Activated CD4-positive, CD25-positive, alpha-beta regulatory T cell treated with anti-CD3 and anti-CD28 coated beads, Interleukin-2, amount 50 U/mL, for 16 hours (primary cell): ENCODE data around the gene CCNDBP1.
"Not testable (repeated sequence)": the region's sequence is repeated elsewhere in the genome, so short reads cannot be mapped to it uniquely, and the experiment has no call there.

Experiments used
- DNase-seq: peaks from one replicate; pipeline ENCODE4 v3.0.0-alpha.2; 2020; ENCODE audit warnings: low read depth, low spot score

Gene CCNDBP1

DNA sequence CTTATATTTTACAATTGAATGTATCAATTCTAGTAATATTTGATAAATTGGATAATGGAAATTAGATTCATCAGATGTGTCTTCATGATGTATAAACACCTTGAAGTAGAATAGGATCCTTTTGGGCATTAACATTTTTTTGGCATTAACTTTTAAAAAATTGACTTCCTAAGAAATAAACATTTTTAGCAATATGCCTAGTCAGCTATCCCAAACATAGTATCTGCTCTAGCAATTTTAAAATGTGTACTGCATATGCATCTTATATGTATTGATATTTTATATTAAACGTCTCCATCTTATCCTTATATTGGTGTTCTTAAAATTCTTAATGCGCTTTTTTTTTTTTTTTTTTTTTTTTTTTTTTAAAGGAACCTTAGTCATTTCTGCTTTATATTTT is 8.5 kb downstream of the CCNDBP1 start:
- no peak for DNase-seq

DNA sequence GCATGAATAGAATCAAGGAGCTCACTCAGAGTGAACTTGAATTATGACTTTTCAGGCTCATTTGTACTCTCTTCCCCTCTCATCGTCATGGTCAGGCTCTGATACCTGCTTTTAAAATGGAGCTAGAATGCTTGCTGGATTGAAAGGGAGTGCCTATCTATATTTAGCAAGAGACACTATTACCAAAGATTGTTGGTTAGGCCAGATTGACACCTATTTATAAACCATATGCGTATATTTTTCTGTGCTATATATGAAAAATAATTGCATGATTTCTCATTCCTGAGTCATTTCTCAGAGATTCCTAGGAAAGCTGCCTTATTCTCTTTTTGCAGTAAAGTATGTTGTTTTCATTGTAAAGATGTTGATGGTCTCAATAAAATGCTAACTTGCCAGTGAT is 9.6 kb downstream of the CCNDBP1 start:
- DNase-seq, result no peak

DNA sequence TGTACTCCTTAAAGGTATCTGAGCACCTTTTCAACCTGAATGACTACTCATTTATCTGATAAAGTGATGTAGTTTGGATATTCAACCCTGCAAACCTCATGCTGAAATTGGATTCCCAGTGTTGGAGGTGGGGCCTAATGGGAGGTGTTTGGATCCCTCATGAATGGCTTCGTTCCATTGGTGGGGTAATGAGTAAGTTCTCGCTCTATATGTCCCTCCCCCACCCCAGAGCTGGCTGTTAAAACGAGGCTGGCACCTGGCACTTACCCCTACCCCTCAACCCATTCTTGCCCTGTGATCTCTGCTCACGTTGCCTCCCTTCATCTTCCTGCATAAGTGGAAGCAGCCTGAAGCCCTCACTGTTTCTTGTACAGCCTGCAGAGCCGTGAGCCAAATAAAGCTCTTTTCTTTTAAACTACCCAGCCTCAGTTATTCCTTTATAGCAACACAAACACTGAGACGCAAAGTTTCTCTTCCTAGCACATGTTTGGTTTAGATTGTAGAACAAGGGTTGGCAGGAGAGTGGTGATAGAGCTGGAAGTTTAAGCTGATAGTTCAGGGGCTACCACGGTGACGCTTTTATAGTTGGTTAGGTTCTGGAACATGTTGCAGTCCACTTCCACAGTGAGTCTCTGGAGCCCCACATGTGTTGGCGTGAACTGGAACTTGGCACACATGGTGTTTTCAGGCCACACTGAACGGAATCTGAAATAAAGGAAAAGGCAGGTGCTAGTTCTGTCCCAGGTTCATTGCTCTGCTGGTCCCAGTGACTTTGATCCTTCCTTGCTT is 11.8 kb downstream of the CCNDBP1 start:
- DNase-seq, result no peak

DNA sequence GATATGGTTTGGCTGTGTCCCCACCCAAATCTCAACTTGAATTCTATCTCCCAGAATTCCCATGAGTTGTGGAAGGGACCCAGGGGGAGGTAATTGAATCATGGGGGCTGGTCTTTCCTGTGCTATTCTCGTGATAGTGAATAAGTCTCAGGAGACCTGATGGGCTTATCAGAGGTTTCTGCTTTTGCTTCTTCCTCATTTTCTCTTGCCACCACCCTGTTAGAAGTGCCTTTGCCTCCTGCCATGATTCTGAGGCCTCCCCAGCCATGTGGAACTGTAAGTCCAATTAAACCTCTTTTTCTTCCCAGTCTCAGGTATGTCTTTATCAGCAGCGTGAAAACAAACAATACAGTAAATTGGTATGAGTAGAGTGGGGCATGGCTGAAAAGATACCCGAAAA is 12.6 kb downstream of the CCNDBP1 start:
- DNase-seq, result not testable (repeated sequence)

DNA sequence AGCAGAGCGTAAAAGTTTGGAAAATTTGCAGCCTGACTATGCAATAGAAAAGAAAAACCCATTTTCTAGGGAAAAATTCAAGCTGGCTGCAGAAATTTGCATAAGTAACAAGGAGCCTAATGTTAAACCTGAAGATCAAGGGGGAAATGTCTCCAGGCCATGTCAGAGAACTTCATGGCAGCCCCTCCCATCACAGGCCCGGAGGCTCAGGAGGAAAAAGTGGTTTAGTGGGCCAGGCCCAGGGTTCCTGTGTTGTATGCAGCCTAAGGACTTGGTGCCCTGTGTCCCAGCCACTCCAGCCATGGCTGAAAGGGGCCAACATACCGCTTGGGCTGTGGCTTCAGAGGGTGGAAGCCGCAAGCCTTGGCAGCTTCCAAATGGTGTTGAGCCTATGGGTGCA is 13.4 kb downstream of the CCNDBP1 start:
- DNase-seq, result not testable (repeated sequence)

DNA sequence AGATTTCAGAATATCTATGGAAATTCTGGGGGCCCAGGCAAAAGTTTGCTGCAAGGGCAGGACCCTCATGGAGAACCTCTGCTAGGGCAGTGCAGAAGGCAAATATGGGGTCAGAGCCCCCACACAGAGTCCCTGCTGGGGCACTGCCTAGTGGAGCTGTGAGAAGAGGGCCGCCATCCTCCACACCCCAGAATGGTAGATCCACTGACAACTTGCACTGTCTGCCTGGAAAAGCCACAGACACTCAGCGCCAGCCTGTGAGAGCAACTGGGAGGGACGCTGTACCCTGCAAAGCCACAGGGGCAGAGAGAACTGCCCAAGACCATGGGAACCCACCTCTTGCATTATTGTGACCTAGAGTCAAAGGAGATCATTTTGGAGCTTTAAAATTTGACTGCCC is 13.8 kb downstream of the CCNDBP1 start:
- DNase-seq, result no peak

DNA sequence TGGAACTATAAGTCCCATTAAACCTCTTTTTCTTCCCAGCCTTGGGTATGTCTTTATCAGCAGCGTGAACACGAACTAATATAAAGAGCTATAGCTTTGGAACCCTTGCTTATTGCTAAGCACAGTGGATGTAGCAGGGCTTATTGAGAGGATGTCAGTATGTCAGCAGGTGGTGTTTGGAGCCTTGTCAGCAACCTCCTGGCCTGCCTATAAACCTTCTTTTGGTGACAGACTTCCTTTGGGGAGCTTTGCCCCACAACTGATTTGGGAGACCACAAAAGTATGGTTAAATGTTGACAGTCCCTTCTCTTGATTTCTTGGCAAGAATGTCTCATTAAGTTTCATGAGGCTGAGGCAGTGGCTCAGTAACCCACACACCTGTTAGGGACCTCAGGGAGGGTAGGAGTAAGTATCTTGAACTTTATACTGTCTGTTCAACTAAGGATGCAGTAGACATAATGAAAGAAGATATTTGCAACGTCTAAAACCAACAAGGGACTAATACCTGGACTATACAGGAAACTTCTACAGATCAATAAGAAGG is 14.8 kb downstream of the CCNDBP1 start:
- DNase-seq, result no peak

DNA sequence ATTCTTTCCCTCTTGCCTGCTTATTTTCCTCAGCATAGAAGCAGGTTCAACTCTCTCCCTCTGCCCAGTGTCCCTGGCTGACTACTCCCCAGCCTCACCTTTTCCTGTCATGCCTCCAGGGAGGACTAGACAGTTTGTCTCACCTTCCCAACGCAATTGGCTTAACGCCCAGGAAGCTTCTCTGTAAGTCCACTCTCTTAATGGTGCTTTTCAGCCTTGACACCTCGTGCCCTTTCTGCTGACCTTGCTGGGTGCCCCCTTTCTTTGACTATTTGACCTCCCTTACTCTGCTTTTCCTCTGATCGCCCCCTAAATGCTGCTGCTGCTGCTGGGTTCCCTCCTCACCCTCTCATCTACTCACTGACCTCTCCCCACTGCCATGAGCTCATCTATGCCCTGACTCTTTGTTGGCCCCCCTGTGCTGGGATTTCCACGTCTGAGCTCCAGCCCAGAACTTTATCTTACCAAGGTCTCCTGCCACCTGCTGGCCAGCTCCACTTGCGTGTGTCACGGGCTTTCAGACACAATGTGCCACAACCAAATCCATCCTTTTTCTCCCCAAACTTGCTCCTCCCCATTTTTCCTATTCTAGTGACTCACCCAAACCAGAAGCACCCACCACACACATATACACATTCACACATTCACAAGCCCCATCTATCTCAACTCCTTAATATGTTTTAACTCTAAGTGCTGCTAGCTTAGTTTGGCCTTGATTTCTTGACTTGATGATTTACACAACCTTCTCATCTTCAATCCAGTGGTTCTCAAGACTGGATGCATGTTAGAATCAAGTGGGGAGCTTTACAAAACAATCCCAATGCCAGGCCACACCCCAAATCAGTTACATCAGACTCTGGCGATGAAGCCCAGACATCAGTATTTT is 19.1 kb downstream of the CCNDBP1 start:
- no peak for DNase-seq

DNA sequence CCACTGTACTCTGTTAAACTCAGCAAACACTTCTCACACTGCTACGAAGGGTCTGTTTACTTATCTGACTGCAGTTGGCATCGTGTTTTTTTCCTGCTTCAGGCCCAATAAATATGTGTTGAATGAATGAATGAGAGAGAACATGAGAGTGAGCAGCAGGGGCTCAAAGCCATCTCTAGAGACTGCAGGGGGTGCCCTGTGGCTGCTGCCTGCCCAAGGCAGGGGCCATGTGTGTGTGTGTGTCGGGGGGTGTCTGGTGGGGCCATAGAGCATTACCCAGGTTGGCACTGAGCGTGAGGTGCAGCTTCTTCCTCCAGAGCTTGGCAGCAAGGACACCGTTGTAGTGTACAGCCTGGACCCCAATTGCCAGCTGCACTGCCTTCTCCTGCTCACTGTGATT is 20.9 kb downstream of the CCNDBP1 start:
- no peak for DNase-seq

DNA sequence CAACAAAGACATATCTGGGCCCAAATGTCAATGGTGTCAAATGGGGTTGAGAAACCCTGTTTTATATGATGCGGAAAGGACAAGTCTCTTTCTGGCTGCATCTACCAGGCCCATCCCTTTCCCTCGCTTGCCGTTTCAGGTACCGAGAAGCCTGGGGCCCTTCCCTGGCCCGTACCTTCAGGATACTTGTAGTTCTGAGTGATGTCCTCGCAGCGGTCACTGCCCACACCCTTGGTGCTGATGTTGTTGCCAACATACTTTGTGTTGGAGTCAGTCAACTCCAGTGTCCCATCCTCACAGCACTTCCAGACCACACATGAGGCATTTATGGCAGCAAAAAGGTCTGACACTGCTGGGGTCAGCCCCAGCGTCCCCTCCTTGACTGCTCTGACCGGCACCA is 21.8 kb downstream of the CCNDBP1 start:
- DNase-seq, result no peak

DNA sequence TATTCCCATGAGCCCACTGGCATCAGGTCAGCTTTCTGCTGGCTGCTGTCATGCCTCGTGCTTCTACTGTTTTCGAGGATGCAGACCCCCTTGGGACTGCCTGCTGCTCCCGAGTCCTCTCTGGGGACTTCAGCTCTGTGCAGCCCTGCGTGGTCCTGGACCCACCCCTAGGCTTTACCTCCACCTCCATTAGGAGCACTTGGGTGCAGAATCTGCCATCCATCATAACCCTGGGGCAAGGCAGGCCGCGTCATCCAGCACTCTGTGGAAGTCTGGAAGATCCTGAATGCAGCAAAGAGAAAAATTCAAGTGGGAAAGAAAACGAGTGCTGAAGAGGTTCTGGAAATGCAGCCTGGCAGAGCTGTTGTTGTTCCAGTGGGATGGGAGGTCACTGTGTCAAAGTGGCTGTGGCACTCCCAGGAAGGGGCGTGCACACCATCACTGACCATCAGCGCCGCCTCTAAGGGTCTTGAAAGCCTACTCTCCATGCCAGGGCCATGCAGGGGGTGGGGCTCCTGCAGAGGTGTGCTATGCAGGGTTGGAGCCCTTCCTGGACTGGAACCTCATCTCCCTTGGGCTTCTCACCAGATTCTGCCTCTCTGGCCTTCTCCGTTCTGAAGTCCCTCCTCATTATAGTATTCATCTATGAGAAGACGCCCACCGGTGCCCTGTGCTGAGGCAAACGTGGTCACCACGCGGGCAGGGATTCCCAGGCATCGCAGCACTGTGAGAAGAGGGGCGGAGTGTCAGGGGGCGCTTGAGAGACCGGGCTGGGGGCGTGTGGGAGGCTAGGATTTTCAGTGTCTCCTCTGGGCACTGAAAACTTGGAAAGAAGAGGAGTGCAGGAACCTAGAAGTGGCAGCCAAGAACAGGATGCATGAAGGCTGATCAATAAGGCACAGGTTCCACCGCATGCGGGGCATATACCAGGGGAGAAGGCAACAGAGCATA is 23.1 kb downstream of the CCNDBP1 start:
- DNase-seq, result no peak

DNA sequence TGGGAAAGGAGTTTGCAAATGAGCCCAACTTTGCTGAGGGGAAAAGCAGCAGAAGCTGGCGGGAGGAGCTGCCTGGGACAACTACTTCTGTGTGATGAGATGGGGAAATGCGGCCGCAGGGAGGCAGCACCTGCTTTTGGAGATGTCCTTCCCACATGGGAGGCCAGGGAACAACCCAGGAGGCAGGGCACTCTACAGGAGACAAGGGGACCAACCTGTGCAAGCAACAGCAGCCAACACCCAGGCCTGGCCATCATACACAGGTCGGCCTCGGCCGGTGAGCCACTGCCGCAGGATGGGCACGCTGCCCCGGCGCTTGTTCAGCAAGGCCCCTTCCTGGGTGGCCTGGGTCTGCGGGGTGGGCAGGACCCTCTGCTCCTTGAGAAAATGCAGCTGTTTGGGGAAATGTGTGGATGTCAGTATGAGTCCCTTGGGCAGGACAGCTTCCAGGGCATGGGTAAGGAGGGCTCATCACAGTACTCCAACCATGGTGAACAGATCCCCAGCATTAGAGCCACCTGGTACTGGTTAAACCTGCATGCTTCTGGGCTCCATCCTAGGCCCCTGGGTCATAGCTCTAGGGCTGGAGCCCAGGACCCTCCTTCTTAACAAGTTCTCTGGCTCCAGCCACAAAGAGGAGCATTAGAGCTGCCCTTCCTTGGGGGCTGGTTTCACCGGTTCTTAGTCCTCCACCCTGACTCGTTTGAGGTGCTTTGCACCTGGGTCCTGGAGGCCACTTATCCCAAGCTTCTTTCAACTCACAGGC is 24.0 kb downstream of the CCNDBP1 start:
- no peak for DNase-seq

DNA sequence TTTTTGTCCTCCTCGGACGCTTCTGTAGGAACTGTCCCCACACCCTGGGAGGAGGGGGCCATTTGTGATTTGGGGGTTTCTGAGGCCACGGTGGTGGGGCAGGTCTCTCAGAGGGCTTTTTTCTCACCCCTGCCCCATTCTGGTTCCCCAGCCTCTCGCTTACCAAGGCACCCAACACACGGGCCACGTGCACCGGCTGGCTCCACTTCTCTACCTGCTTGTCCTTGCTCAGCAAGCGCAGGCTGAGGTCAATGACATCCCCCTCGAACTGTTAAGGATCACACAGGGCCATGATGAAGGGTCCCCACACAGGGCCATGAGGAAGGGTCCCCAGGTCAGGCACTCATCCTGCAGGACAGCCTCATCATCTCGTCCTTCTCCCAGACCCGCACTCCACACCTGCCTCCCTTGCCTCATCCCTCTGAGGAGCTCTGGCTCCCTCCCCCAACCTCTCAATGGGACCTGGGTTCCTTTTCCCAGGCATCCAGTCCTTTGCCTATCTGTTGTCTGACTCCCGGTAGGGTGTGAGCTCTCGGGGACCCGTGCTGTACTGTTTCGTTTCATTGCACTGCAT is 25.1 kb downstream of the CCNDBP1 start:
- no peak for DNase-seq

DNA sequence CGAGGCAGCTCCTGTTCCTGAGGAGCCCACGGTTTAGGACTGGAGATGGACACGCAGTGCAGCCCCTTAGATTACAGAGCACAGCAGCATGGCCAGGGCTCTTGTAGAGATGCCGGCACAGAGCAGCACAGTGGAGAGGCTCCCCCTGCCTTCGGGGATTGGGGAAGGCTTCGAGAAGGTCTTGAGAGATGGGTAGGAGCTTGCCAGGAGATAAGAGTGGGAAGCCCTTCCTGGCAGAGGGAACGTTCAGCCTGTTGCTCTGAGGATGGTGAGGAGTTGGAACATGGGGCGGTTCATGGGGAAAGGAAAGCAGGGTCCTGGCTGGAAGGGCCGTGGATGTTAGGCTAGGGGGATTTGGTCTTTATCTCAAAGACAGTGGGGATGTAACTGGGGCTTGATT is 25.6 kb downstream of the CCNDBP1 start:
- no peak for DNase-seq

DNA sequence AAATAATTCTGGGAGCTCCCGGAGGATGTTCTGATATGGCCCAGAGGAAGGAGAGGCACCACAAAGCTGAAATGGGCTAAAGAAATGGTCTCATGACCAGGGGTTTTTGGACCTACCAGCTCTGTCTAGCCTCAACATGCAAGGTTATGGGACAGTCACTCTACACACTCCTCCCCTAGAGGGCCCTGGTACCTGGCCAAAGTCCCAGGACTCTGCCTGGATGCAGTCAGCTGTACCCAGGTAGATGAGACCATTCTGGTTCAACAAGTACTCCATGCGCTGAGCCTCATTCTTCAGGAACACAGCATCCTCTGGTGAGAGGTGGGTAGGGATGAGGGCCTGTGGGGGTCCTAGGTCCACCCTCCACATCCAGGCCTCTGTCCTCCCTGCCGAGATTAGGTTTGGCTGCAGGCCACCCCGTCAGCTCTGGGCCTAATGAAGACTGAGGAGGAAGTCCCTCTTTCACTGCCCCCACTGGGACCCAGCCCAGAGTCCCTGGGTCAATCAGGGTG is 26.1 kb downstream of the CCNDBP1 start:
- no peak for DNase-seq

DNA sequence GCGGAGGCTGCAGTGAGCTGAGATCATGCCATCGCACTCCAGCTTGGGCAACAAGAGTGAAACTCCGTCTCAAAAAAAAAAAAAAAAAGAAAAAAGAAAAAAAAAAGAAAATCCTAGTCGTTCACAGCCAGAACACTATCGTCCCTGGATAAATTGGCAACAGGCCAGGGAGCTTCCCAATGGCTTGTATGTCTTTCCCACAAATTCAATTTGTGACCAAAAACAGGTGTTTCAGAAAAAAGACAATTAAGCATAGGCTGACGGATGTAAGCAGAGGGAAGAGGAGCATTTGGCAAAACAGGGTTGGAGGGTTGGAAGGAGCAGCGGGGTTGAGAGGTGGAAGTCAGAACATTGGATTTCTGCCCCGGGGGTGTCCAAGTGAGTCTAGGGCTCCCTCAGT is 27.1 kb downstream of the CCNDBP1 start:
- DNase-seq, result no peak

DNA sequence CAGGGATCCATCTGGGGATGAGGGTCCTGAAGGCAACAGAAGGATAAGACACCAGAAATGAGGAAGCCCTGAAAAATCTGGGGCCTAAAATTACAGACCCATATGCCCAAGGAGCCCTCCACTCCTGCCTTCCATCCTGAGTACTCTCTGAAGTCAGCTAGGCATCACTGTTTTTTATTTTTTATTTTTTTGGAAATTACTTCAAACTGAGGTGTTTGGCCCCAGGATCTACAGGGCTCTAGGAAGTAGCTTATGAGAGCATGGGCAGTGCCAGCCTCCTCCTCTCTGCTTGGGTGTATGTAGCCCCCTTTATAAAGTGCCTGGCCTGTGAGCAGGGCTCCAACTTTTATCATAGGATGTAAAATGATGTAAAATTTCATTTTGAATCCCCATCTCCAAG is 27.7 kb downstream of the CCNDBP1 start:
- DNase-seq, result no peak

DNA sequence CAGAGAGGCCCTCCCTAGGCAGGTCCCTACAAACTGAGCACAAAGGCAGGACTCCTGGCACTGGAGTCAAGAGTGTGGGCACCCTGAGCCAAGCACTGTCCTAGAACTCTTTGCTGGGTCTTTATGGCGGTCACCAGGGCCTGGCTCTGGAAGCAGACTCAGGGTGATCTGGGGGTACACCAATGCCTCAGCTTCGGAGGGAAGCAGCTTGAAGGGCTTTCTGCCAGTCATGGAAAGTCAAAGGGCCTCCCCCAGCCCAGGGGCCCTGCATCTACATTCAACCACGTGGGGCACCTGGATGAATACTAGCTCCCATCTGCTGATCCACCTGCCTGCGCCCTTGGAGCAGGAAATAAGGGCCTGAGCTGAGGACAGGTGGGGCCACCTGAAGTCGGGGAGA is 28.3 kb downstream of the CCNDBP1 start:
- no peak for DNase-seq

DNA sequence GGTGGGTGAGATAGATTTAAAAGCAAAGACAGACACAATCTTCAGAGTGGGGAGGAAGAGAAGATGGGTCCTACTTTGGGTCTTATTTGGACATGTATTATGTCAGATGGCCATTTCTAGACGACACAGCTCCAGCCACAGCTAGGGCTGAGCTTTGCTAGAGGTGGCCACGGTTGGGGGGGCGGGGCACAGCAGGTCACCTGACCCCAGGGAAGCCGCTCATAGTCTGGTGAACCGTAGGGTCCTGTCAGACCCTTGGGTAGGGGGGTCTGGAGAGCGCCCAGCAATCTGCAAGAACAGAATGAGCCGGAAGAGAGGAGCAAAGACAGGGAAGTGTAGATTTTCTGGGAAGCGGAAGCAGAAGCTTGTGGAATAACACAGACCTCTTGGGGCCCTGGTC is 29.0 kb downstream of the CCNDBP1 start:
- DNase-seq, result no peak

DNA sequence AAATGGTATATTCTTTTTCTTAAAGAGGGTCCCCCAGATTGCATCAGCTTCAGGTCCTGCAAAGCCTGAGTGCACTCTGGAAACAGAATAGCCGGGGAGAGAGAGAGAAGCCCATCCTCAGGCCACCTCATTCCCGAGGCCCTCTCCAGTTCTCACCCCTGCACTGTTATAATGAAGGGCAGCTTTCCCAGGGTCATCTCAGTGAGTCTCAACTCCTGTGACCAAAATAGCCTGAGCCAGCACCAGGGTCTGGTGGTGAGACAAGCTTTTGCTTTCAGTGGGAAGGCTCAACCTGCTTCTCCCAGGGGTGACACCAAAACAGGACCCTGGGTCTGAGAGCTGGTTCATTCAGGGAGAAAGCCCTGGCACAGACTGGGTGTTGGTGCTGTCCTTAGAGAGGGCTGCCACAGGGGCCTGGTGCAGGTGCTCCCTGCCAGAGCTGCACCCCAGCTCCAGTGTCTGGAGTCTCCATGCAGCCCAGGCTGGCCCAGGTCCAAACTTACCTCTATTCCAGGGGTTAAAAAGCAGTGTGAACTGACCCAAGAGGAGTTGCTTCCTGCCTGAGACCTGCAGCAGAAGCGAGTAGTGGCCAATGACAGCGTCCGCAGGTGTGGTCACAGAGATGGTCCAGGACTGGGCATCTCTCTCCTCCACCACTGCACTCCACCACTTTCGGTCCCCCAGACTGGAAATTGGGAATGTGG is 29.5 kb downstream of the CCNDBP1 start:
- no peak for DNase-seq
